K562 (cell line): ENCODE data around the gene TMEM271.

Experiments used
- CBFB ChIP-seq: sonication (generic); formaldehyde crosslinking; IDR thresholded peaks from 2 replicates; pipeline ENCODE4 v1.4.0; 2020; ENCODE audit warnings: mild to moderate bottlenecking, missing genetic modification reagents
- CEBPB ChIP-seq: fragments of 450-650 bp; IDR thresholded peaks from 2 replicates; pipeline ENCODE4 v1.6.1; 2016; ENCODE audit warnings: missing genetic modification characterization, missing compliant biosample characterization
- EP300 ChIP-seq: IDR thresholded peaks from 2 replicates; pipeline ENCODE4 v1.6.1; 2012; ENCODE audit warnings: low read length, improper control_type of control experiment
- ILF3 ChIP-seq: fragments of 450-650 bp; IDR thresholded peaks from 2 replicates; pipeline ENCODE4 v1.6.1; 2018; ENCODE audit warnings: antibody characterized with exemption, mild to moderate bottlenecking, moderate library complexity, borderline replicate concordance
- LEF1 ChIP-seq: fragments of 450-650 bp; IDR thresholded peaks from 2 replicates; pipeline ENCODE4 v1.6.1; 2016; ENCODE audit warnings: mild to moderate bottlenecking
- MAFK ChIP-seq: IDR thresholded peaks from 2 replicates; pipeline ENCODE4 v1.6.1; 2011; ENCODE audit warnings: low read length, improper control_type of control experiment
- NFE2L1 ChIP-seq: fragments of 450-650 bp; IDR thresholded peaks from 2 replicates; pipeline ENCODE4 v1.6.1; 2016; ENCODE audit warnings: missing genetic modification characterization, low read depth, mild to moderate bottlenecking, missing compliant biosample characterization, moderate library complexity, borderline replicate concordance
- SP1 ChIP-seq: sonication (generic); formaldehyde crosslinking; IDR thresholded peaks from 2 replicates; pipeline ENCODE4 v1.8.1; 2022; ENCODE audit warnings: mild to moderate bottlenecking, missing genetic modification reagents
- TCF7 ChIP-seq: sonication (generic); IDR thresholded peaks from 2 replicates; pipeline ENCODE4 v1.6.1; 2016; ENCODE audit warnings: antibody characterized with exemption, borderline replicate concordance
- ZNF121 ChIP-seq: sonication (generic); formaldehyde crosslinking; conservative IDR thresholded peaks from 2 replicates; pipeline ENCODE4 v1.8.0; 2022; ENCODE audit warnings: missing genetic modification reagents
- TF ChIP-seq, protein P1 (sequence below), 3 experiments: IDR thresholded peaks in 2 of 3; conservative IDR thresholded peaks in 1 of 3; 2 replicates each; pipeline ENCODE4 v1.5.1; 2011 to 2012; ENCODE audit warnings: low read length in 3 of 3, mild to moderate bottlenecking in 3 of 3, control low read depth in 2 of 3, improper control_type of control experiment in 1 of 3, inconsistent platforms in 1 of 3, low read depth in 1 of 3, mixed read lengths in 1 of 3, moderate library complexity in 1 of 3; ENCODE audit not compliant: insufficient read depth in 2 of 3
- TF ChIP-seq, protein P2 (sequence below): sonication (generic); formaldehyde crosslinking; IDR thresholded peaks from 2 replicates; pipeline ENCODE4 v1.8.1; 2023; ENCODE audit warnings: mild to moderate bottlenecking, missing genetic modification reagents
- TF ChIP-seq, protein P3 (sequence below): sonication (generic); formaldehyde crosslinking; IDR thresholded peaks from 2 replicates; pipeline ENCODE4 v1.8.0; 2022; ENCODE audit warnings: missing genetic modification reagents, mild to moderate bottlenecking, borderline replicate concordance
- TF ChIP-seq, protein P4 (sequence below): sonication (generic); formaldehyde crosslinking; IDR thresholded peaks from 2 replicates; pipeline ENCODE4 v1.8.1; 2023; ENCODE audit warnings: mild to moderate bottlenecking, missing genetic modification reagents, moderate library complexity

DNA sequence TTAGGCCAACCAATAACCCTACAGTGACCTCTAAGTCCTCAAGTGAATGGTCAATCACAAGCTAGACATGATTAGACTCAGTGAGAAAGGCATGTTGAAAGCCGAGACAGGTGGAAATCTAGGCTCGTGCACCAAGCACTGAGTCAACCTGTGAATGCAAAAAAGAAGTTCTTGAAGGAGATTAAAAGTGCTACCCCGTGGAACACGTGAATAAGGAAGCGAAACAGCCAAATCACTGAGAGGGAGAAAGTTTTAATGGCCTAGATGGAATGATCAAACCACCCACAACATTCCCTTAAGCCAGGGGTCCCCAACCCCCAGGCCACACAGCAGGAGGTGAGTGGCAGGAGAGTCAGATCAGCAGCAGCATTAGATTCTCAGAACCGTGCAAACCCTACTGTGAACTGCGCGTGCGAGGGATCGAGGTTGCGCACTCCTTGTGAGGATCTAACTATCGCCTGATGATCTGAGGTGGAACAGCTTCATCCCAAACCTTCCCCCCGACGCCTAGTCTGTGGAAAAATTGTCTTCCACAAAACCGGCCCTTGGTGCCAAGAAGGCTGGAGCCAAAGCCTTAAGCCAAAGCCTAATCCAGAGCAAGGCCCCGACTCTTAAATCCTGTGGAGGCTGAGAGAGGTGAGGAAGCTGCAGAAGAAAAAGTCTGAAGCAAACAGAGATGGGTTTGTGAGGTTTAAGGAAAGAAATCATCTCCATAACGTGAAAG is 29.8 kb upstream of the TMEM271 start:
- TF ChIP-seq EP300 (no peak), NFE2L1 (tag) (no peak), CEBPB (tag) (no peak), ZNF121 (no peak), SP1 (CRISPR knock-in tag) (no peak), ILF3 (no peak), TCF7 (no peak), LEF1 (no peak), MAFK (no peak), CBFB (CRISPR knock-in tag) (no peak)
- TF ChIP-seq, protein P1, sequence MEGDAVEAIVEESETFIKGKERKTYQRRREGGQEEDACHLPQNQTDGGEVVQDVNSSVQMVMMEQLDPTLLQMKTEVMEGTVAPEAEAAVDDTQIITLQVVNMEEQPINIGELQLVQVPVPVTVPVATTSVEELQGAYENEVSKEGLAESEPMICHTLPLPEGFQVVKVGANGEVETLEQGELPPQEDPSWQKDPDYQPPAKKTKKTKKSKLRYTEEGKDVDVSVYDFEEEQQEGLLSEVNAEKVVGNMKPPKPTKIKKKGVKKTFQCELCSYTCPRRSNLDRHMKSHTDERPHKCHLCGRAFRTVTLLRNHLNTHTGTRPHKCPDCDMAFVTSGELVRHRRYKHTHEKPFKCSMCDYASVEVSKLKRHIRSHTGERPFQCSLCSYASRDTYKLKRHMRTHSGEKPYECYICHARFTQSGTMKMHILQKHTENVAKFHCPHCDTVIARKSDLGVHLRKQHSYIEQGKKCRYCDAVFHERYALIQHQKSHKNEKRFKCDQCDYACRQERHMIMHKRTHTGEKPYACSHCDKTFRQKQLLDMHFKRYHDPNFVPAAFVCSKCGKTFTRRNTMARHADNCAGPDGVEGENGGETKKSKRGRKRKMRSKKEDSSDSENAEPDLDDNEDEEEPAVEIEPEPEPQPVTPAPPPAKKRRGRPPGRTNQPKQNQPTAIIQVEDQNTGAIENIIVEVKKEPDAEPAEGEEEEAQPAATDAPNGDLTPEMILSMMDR (IDR thresholded peaks at IDR 0.05 in 2 of 3, conservative IDR thresholded peaks at IDR 0.05 in 1 of 3; ENCODE audit: insufficient read depth in 2 of 3, low read depth in 1 of 3, low read length in 3 of 3): no peak
- TF ChIP-seq, protein P2, sequence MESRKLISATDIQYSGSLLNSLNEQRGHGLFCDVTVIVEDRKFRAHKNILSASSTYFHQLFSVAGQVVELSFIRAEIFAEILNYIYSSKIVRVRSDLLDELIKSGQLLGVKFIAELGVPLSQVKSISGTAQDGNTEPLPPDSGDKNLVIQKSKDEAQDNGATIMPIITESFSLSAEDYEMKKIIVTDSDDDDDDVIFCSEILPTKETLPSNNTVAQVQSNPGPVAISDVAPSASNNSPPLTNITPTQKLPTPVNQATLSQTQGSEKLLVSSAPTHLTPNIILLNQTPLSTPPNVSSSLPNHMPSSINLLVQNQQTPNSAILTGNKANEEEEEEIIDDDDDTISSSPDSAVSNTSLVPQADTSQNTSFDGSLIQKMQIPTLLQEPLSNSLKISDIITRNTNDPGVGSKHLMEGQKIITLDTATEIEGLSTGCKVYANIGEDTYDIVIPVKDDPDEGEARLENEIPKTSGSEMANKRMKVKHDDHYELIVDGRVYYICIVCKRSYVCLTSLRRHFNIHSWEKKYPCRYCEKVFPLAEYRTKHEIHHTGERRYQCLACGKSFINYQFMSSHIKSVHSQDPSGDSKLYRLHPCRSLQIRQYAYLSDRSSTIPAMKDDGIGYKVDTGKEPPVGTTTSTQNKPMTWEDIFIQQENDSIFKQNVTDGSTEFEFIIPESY (CRISPR knock-in tag): no peak
- TF ChIP-seq, protein P3, sequence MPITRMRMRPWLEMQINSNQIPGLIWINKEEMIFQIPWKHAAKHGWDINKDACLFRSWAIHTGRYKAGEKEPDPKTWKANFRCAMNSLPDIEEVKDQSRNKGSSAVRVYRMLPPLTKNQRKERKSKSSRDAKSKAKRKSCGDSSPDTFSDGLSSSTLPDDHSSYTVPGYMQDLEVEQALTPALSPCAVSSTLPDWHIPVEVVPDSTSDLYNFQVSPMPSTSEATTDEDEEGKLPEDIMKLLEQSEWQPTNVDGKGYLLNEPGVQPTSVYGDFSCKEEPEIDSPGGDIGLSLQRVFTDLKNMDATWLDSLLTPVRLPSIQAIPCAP: no peak
- TF ChIP-seq, protein P4, sequence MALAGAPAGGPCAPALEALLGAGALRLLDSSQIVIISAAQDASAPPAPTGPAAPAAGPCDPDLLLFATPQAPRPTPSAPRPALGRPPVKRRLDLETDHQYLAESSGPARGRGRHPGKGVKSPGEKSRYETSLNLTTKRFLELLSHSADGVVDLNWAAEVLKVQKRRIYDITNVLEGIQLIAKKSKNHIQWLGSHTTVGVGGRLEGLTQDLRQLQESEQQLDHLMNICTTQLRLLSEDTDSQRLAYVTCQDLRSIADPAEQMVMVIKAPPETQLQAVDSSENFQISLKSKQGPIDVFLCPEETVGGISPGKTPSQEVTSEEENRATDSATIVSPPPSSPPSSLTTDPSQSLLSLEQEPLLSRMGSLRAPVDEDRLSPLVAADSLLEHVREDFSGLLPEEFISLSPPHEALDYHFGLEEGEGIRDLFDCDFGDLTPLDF (CRISPR knock-in tag): no peak
